AG09309 (cell line): Measurements from ENCODE around the gene HELZ.

ENCODE experiments used
- DNase-seq: peaks from one replicate; pipeline ENCODE4 v3.0.0-alpha.2; 2010; ENCODE audit warnings: low read depth
- H3K4me3 ChIP-seq: 2 replicates; pipeline ENCODE4 v1.5.1; 2011; ENCODE audit warnings: mild to moderate bottlenecking, low read depth, low read length, moderate library complexity; ENCODE audit not compliant: control insufficient read depth
- CTCF ChIP-seq: IDR thresholded peaks from 2 replicates; pipeline ENCODE4 v1.5.1; 2011; ENCODE audit warnings: mild to moderate bottlenecking, low read depth, low read length, inconsistent platforms; ENCODE audit not compliant: insufficient read depth, control insufficient read depth; ENCODE audit errors: missing control alignments

Gene HELZ

DNA sequence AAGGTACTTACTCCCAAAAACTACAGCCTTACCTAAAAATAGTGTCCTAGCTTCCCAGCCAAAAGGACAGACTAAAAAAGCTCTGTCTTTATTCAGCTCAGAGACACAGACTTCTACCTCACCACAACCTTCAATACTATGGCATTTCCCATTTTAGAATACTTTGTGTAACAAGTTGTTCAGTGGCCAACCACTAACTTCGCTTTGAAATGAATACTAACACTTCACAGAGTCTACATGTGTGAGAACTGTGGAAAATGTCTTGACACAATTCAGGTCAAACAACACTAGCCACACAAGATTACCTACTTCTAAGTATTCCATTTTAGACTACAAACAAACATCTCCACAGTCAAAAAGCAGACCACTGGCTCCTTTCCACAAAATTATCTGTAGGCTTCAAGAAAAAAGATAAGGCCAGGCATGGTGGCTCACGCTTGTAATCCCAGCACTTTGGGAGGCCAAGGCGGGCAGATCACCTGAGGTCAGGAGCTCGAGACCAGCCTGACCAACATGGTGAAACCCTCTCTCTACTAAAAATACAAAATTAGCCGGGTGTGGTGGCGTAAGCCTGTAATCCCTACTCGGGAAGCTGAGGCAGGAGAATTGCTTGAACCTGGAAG is 3.2 kb downstream of the HELZ start:
- H3K4me3 ChIP-seq = no peak overlapping the region
- no peak for DNase-seq
- no peak for TF ChIP-seq CTCF

GRCh38 chr17:67239597-67239996 is 5.4 kb downstream of the HELZ start:
- TF ChIP-seq CTCF = no peak
- H3K4me3 ChIP-seq = no peak overlapping the region
- peak; percentile 48 for DNase-seq

DNA sequence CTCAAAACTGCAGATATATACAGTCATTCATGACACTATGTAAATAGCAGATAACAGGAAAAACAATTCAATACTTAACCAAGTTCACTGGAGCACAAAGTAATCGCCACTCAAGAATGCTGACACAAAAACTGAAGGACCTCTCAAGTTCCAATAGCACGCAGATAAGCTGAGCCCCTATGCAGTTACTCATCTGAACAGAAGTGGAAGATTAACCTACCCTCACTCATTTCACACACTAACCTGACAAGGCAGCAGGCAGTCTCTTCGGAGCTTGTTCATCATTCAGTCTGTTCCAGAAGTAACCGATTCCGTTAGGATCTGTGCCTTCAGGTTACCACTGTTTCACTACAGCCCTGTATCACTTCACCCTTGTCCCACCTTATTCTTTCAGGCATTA is 6.0 kb downstream of the HELZ start:
- no peak overlapping the region for H3K4me3 ChIP-seq
- TF ChIP-seq CTCF = no peak
- DNase-seq = no peak

DNA sequence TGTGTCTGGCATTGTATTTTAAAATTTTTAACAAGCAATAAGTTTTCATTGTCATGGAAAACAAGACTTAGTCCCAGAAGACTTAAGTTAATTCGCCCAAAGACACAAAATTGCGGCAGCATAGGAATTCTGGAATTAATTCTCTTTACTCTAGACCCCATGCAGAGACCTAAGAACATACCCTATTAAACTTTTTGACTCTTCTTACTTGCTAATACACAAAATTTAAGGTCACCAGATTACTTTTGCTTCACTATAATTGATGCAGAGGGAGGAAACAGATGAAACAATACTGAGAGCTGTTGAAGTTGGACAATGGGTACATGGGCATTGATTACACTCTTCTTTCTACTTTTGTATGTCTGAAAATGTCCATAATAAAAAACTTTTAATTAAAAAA is 12.6 kb downstream of the HELZ start:
- no peak overlapping the region for H3K4me3 ChIP-seq
- TF ChIP-seq CTCF = no peak
- DNase-seq = no peak

GRCh38 chr17:67229109-67229955 is 15.7 kb downstream of the HELZ start:
- no peak for DNase-seq
- no peak overlapping the region for H3K4me3 ChIP-seq
- no peak for TF ChIP-seq CTCF

DNA sequence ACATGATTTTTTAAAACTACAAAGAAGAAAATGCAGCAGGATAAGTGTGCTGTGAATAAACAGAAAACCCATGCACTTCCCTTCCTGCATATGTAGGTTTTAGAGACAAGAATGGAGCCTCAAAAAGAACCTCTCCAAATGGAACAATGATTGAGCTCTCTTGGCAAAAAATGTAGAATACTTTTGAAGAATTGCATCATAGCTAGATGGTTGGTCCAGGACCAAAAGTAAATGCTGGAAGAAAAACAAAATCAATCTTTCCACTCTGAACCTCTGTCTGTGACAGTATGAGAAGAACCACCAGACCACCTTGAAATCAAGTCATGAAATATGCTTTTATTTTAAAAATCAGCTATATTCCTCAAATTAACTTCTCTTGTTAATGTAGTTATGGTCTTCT is 17.5 kb downstream of the HELZ start:
- TF ChIP-seq CTCF = no peak
- DNase-seq = no peak
- H3K4me3 ChIP-seq = no peak overlapping the region
